Mesendoderm (in vitro differentiated cells): ENCODE measurements around the gene CEP135.
A peak's percentile ranks its signal among the peaks of the same experiment; 100 is the strongest.

ENCODE experiments used
- DNase-seq: peaks from one replicate; pipeline ENCODE4 v3.0.0; 2013
- H2AK5ac ChIP-seq: 2 replicates; pipeline ENCODE4 v1.6.1; 2013; ENCODE audit warnings: low read length, inconsistent platforms
- H2BK120ac ChIP-seq: 2 replicates; pipeline ENCODE4 v1.6.1; 2013; ENCODE audit warnings: low read depth, mild to moderate bottlenecking, low read length, moderate library complexity, mixed read lengths
- H2BK15ac ChIP-seq: replicated peaks from 2 replicates; pipeline ENCODE4 v1.6.1; 2013; ENCODE audit warnings: low read depth, mild to moderate bottlenecking, moderate library complexity
- H2BK5ac ChIP-seq: 2 replicates; pipeline ENCODE4 v1.6.1; 2013; ENCODE audit warnings: low read length, inconsistent platforms
- H3K18ac ChIP-seq: 2 replicates; pipeline ENCODE4 v1.6.1; 2013; ENCODE audit warnings: mild to moderate bottlenecking, low read length, mixed read lengths
- H3K23ac ChIP-seq: one replicate; pipeline ENCODE4 v1.6.1; 2013; ENCODE audit warnings: low read length
- H3K27ac ChIP-seq: 2 replicates; pipeline ENCODE4 v1.5.1; 2013; ENCODE audit warnings: low read depth, mild to moderate bottlenecking, inconsistent platforms, low read length, moderate library complexity
- H3K27me3 ChIP-seq: 2 replicates; pipeline ENCODE4 v1.6.1; 2013; ENCODE audit warnings: low read length, control low read depth, mild to moderate bottlenecking, inconsistent platforms; ENCODE audit not compliant: insufficient read depth, poor library complexity
- H3K36me3 ChIP-seq: 2 replicates; pipeline ENCODE4 v1.6.1; 2013; ENCODE audit warnings: low read length, inconsistent platforms; ENCODE audit not compliant: control insufficient read depth, insufficient read depth
- H3K4ac ChIP-seq: one replicate; pipeline ENCODE4 v1.6.1; 2013; ENCODE audit warnings: low read depth, mild to moderate bottlenecking, low read length, moderate library complexity
- H3K4me1 ChIP-seq: 2 replicates; pipeline ENCODE4 v1.6.1; 2013; ENCODE audit warnings: low read depth, low read length, inconsistent platforms; ENCODE audit not compliant: control insufficient read depth
- H3K4me2 ChIP-seq: 2 replicates; pipeline ENCODE4 v1.6.1; 2013; ENCODE audit warnings: low read length
- H3K4me3 ChIP-seq: 2 replicates; pipeline ENCODE4 v1.5.1; 2013; ENCODE audit warnings: mild to moderate bottlenecking, low read length
- H3K56ac ChIP-seq: one replicate; pipeline ENCODE4 v1.6.1; 2013; ENCODE audit warnings: low read length
- H3K79me1 ChIP-seq: 2 replicates; pipeline ENCODE4 v1.6.1; 2013; ENCODE audit warnings: low read length, inconsistent platforms
- H3K79me2 ChIP-seq: 2 replicates; pipeline ENCODE4 v1.6.1; 2013; ENCODE audit warnings: mild to moderate bottlenecking, low read length; ENCODE audit not compliant: control insufficient read depth, insufficient read depth
- H3K9ac ChIP-seq: 2 replicates; pipeline ENCODE4 v1.6.1; 2013; ENCODE audit warnings: low read length, inconsistent platforms
- H4K5ac ChIP-seq: one replicate; pipeline ENCODE4 v1.6.1; 2013; ENCODE audit warnings: low read length
- H4K8ac ChIP-seq: one replicate; pipeline ENCODE4 v1.6.1; 2013; ENCODE audit warnings: low read depth, mild to moderate bottlenecking, control low read depth, low read length, moderate library complexity
- WGBS: extraction: QIAGEN DNeasy Blood & Tissue Kit; methylation state at CpG from one replicate; pipeline ENCODE4 v1.1.7; 2013; ENCODE audit warnings: low lambda C conversion rate, missing lambda C conversion rate; ENCODE audit not compliant: insufficient coverage; ENCODE audit errors: extremely low coverage; 5-methylcytosine and 5-hydroxymethylcytosine counted together

Gene CEP135

GRCh38 chr4:56003606-56004005, 54.9 kb downstream of the CEP135 start:
- no peak overlapping the region for H3K56ac ChIP-seq
- H4K5ac ChIP-seq, result no peak overlapping the region
- no peaks in the 10 kb centered on the region for H3K36me3 ChIP-seq
- no peak overlapping the region for H2BK5ac ChIP-seq
- no peak overlapping the region for H2BK120ac ChIP-seq
- no peaks in the 10 kb centered on the region for H3K27me3 ChIP-seq
- H3K4me2 ChIP-seq, result no peak overlapping the region
- WGBS, result no CpG with 5 or more reads among the region's 3 CpGs
- H3K79me2 ChIP-seq, result no peaks in the 10 kb centered on the region
- no peak overlapping the region for H3K9ac ChIP-seq
- no peak overlapping the region for H3K18ac ChIP-seq
- no peak overlapping the region for H3K23ac ChIP-seq
- no peak overlapping the region for H4K8ac ChIP-seq
- no peaks in the 10 kb centered on the region for H3K79me1 ChIP-seq
- DNase-seq, result no peak
- H3K4me3 ChIP-seq, result no peak overlapping the region
- H3K27ac ChIP-seq, result no peak overlapping the region
- H3K4me1 ChIP-seq, result no peaks in the 10 kb centered on the region
- H2AK5ac ChIP-seq, result no peak overlapping the region
- no peak overlapping the region for H3K4ac ChIP-seq
- H2BK15ac ChIP-seq, result no peak overlapping the region

GRCh38 chr4:56004235-56004634, 55.5 kb downstream of the CEP135 start:
- no peaks in the 10 kb centered on the region for H3K4me1 ChIP-seq
- DNase-seq, result no peak

GRCh38 chr4:56007154-56007553, 58.4 kb downstream of the CEP135 start:
- no peak overlapping the region for H3K4ac ChIP-seq
- H2BK15ac ChIP-seq, result no peak overlapping the region
- DNase-seq, result peak; percentile 66
- no peaks in the 10 kb centered on the region for H3K27me3 ChIP-seq
- no peaks in the 10 kb centered on the region for H3K4me1 ChIP-seq
- H4K8ac ChIP-seq, result no peak overlapping the region
- no peak overlapping the region for H3K4me2 ChIP-seq
- no peak overlapping the region for H3K56ac ChIP-seq
- no peak overlapping the region for H3K9ac ChIP-seq
- H3K79me2 ChIP-seq, result no peaks in the 10 kb centered on the region
- no peak overlapping the region for H3K23ac ChIP-seq
- no peak overlapping the region for H2BK120ac ChIP-seq
- no peak overlapping the region for H4K5ac ChIP-seq
- no peak overlapping the region for H2AK5ac ChIP-seq
- H2BK5ac ChIP-seq, result no peak overlapping the region
- no peaks in the 10 kb centered on the region for H3K79me1 ChIP-seq
- H3K4me3 ChIP-seq, result no peak overlapping the region
- no peak overlapping the region for H3K27ac ChIP-seq
- no peak overlapping the region for H3K18ac ChIP-seq
- no peaks in the 10 kb centered on the region for H3K36me3 ChIP-seq

More at GRCh38 chr4:56004235-56004634, 55.5 kb downstream of the CEP135 start:
- no peak overlapping the region for H3K27ac ChIP-seq
- H3K27me3 ChIP-seq, result no peaks in the 10 kb centered on the region
- no CpG with 5 or more reads among the region's 2 CpGs for WGBS
- H3K23ac ChIP-seq, result no peak overlapping the region
- H4K5ac ChIP-seq, result no peak overlapping the region
- H2BK15ac ChIP-seq, result no peak overlapping the region
- no peaks in the 10 kb centered on the region for H3K79me2 ChIP-seq
- H3K4me3 ChIP-seq, result no peak overlapping the region
- H3K18ac ChIP-seq, result no peak overlapping the region
- H3K4ac ChIP-seq, result no peak overlapping the region
- no peak overlapping the region for H2AK5ac ChIP-seq
- no peak overlapping the region for H2BK120ac ChIP-seq
- no peaks in the 10 kb centered on the region for H3K36me3 ChIP-seq
- H2BK5ac ChIP-seq, result no peak overlapping the region
- no peak overlapping the region for H3K9ac ChIP-seq
- H3K4me2 ChIP-seq, result no peak overlapping the region
- H3K56ac ChIP-seq, result no peak overlapping the region
- no peak overlapping the region for H4K8ac ChIP-seq
- H3K79me1 ChIP-seq, result no peaks in the 10 kb centered on the region

- no peak overlapping the region for H2BK15ac ChIP-seq
- no peaks in the 10 kb centered on the region for H3K27me3 ChIP-seq
- H2BK120ac ChIP-seq, result no peak overlapping the region
- no peak for DNase-seq
- H3K4me2 ChIP-seq, result no peak overlapping the region
- no peak overlapping the region for H3K9ac ChIP-seq
- no peaks in the 10 kb centered on the region for H3K79me1 ChIP-seq
- no peaks in the 10 kb centered on the region for H3K79me2 ChIP-seq
- no peak overlapping the region for H3K27ac ChIP-seq
- no peak overlapping the region for H3K23ac ChIP-seq
- no peak overlapping the region for H3K4ac ChIP-seq
- H3K18ac ChIP-seq, result no peak overlapping the region
- no peak overlapping the region for H3K56ac ChIP-seq
- no peak overlapping the region for H4K8ac ChIP-seq
- H3K36me3 ChIP-seq, result no peaks in the 10 kb centered on the region
- no peak overlapping the region for H2BK5ac ChIP-seq
- no peaks in the 10 kb centered on the region for H3K4me1 ChIP-seq
- H2AK5ac ChIP-seq, result no peak overlapping the region
- H3K4me3 ChIP-seq, result no peak overlapping the region
- H4K5ac ChIP-seq, result no peak overlapping the region
Measured at GRCh38 chr4:56008206-56008605, 59.5 kb downstream of the CEP135 start.

- Histone ChIP-seq H3K9ac (no peak overlapping the region), H4K8ac (no peak overlapping the region), H3K79me1 (no peaks in the 10 kb centered on the region), H3K4me3 (no peak overlapping the region), H2BK120ac (no peak overlapping the region), H3K4ac (no peak overlapping the region), H2AK5ac (no peak overlapping the region), H3K4me1 (no peaks in the 10 kb centered on the region), H3K23ac (no peak overlapping the region), H3K27me3 (peaks cover 2% of the 10 kb centered on the region), H3K4me2 (no peak overlapping the region), H2BK5ac (no peak overlapping the region), H3K18ac (no peak overlapping the region), H3K27ac (no peak overlapping the region), H4K5ac (no peak overlapping the region), H2BK15ac (no peak overlapping the region), H3K36me3 (no peaks in the 10 kb centered on the region), H3K56ac (no peak overlapping the region), H3K79me2 (no peaks in the 10 kb centered on the region)
- no peak for DNase-seq
Measured at GRCh38 chr4:56026596-56026995, 77.9 kb downstream of the CEP135 start.

GRCh38 chr4:56028165-56028564, 79.4 kb downstream of the CEP135 start:
- Histone ChIP-seq H3K4me3 (no peak overlapping the region), H3K4ac (no peak overlapping the region), H4K8ac (no peak overlapping the region), H3K4me1 (no peaks in the 10 kb centered on the region), H3K79me2 (no peaks in the 10 kb centered on the region), H3K27ac (no peak overlapping the region), H3K56ac (no peak overlapping the region), H3K4me2 (no peak overlapping the region), H3K23ac (no peak overlapping the region), H2BK120ac (no peak overlapping the region), H2BK5ac (no peak overlapping the region), H4K5ac (no peak overlapping the region), H3K79me1 (no peaks in the 10 kb centered on the region), H2AK5ac (no peak overlapping the region), H2BK15ac (no peak overlapping the region), H3K27me3 (peaks cover 2% of the 10 kb centered on the region), H3K18ac (no peak overlapping the region), H3K9ac (no peak overlapping the region), H3K36me3 (no peaks in the 10 kb centered on the region)
- no CpG with 5 or more reads among the region's 3 CpGs for WGBS
- no peak for DNase-seq
